Lower leg skin (tissue), 4 donors: Measurements from ENCODE around the gene ATOH8. TPM values are rescaled to one million over a fixed set of nuclear protein-coding genes. Genes with fewer than 3 reads are reported as not detected.
"Not testable (repeated sequence)": the region's sequence is repeated elsewhere in the genome, so short reads cannot be mapped to it uniquely, and the experiment has no call there.

Source experiments
- DNase-seq, 2 donors: peaks; one replicate each; pipeline ENCODE4 v3.0.0-alpha.2; 2019; ENCODE audit warnings: low spot score in 2 of 2
- H3K4me3 ChIP-seq: fragments of 200-600 bp; sonication (generic); 2 replicates; pipeline ENCODE4 v1.5.1; 2017; ENCODE audit warnings: mild to moderate bottlenecking, low read depth; ENCODE audit not compliant: poor library complexity, severe bottlenecking
- CTCF ChIP-seq, 3 donors: fragments of 450-650 bp; IDR thresholded peaks; one replicate each; pipeline ENCODE4 v1.5.1; 2016; ENCODE audit warnings: antibody characterized with exemption in 3 of 3, mild to moderate bottlenecking in 3 of 3, moderate library complexity in 2 of 3
- POLR2A ChIP-seq, 2 donors: fragments of 450-650 bp; IDR thresholded peaks; one replicate each; pipeline ENCODE4 v1.6.1; 2016 to 2017; ENCODE audit warnings: antibody characterized with exemption in 2 of 2, mild to moderate bottlenecking in 1 of 2, moderate library complexity in 1 of 2
- WGBS, 2 donors: methylation state at CpG; one replicate each; pipeline ENCODE4 v1.1.5; 2018; 5-methylcytosine and 5-hydroxymethylcytosine counted together
- intact Hi-C: fragments of 100-400 bp; cut with DNase I; formaldehyde crosslinking; loops from one replicate; pipeline ENCODE4 v1.15.0; 2023; ENCODE audit warnings: low total_unique reads
- total RNA-seq, 4 donors: library from RNA; depleted of rRNA; stranded (reverse); fragments of >200 nt; gene quantifications; one replicate each; pipeline ENCODE4 v1.1.0, GENCODE V29; 2016

ATOH8 gene
- total RNA-seq, 4 donors from 2014 or later: 27.3 to 79.8 (median 33.7) TPM

- WGBS, 2 donors: 62 to 79% methylated on average over 4 to 8 of the region's 8 CpGs
- peak; percentile 14 to 84 for DNase-seq
- no peak overlapping the region for H3K4me3 ChIP-seq
- intact Hi-C loops: no loop called here
- TF ChIP-seq POLR2A (IDR thresholded peaks at IDR 0.05): no peak
- TF ChIP-seq CTCF (IDR thresholded peaks at IDR 0.05): no peak
Measured at GRCh38 chr2:85711578-85712060, 42.2 kb upstream of the ATOH8 start.

- no peak for TF ChIP-seq POLR2A (IDR thresholded peaks at IDR 0.05)
- DNase-seq: peak in 1 of 2 donors; percentile 87
- WGBS, 2 donors: 76 to 82% methylated on average over 15 of the region's 15 CpGs
- no peak overlapping the region for H3K4me3 ChIP-seq
- intact Hi-C loops: no loop called here
Measured at GRCh38 chr2:85712336-85712735, 41.5 kb upstream of the ATOH8 start.

GRCh38 chr2:85712849-85713612 is 40.8 kb upstream of the ATOH8 start:
- intact Hi-C loops: no loop called here
- H3K4me3 ChIP-seq: no peak overlapping the region
- no peak for TF ChIP-seq POLR2A (IDR thresholded peaks at IDR 0.05)
- TF ChIP-seq CTCF (IDR thresholded peaks at IDR 0.05): no peak
- DNase-seq: peak; percentile 5 to 89
- WGBS, 2 donors: 69 to 80% methylated on average over 9 of the region's 9 CpGs

- WGBS, 2 donors: 83 to 96% methylated on average over 5 of the region's 5 CpGs
- intact Hi-C loops: no loop called here
- no peak overlapping the region for H3K4me3 ChIP-seq
- DNase-seq: no peak
- TF ChIP-seq POLR2A (IDR thresholded peaks at IDR 0.05) (no peak), CTCF (IDR thresholded peaks at IDR 0.05) (no peak)
Measured at GRCh38 chr2:85713836-85714235, 40.0 kb upstream of the ATOH8 start.

GRCh38 chr2:85714421-85714820 is 39.4 kb upstream of the ATOH8 start:
- H3K4me3 ChIP-seq, intact Hi-C loops: not testable (repeated sequence)
- 90 to 92% methylated on average over 7 of the region's 7 CpGs for WGBS, 2 donors
- DNase-seq: peak in 1 of 2 donors; percentile 68

GRCh38 chr2:85714841-85715240 is 39.0 kb upstream of the ATOH8 start:
- no peak overlapping the region for H3K4me3 ChIP-seq
- intact Hi-C loops: no loop called here
- WGBS, 2 donors: 88% methylated on average over 8 of the region's 8 CpGs
- peak in 1 of 2 donors; percentile 31 for DNase-seq
- TF ChIP-seq CTCF (IDR thresholded peaks at IDR 0.05) (no peak), POLR2A (IDR thresholded peaks at IDR 0.05) (no peak)
